ENCODE data around the gene OR6B3.

OR6B3 gene

DNA sequence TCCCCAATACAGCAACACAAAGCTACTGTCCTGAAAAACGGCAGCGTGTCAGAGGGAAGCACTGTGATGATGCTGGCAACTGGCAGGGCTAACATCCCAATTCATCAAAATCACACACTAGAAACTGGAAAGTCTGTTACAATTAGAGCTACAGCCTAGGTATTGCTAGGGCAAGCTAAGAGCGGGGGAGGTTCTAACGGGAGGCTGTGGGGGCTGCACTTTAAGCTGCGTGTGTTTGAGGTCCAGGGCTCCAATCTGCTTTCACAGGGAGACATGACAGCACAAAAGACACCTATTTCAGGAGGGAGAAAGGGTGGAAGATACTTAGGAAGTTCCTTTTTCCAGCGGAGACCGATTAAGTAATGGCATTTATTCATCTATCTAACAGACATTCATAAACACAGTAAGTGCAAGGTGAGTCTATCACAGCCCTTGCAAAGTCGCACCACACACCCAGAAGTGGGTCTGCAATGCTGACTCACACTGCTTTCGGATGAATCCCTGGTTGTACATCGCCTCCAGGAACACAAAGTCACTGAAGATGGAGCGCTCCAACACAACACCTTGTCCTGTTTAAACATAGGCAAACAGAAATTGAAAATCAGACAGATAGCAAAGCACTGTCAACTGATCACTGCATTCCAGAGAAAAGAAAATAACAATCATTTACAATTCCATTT, 35.1 kb downstream of the OR6B3 start:
- H3K4me3 ChIP-seq (ENCODE audit: control insufficient read depth, low read depth, low read length) = no peak overlapping the region
- DNase-seq (ENCODE audit: low read depth) = no peak
- TF ChIP-seq, protein P1, sequence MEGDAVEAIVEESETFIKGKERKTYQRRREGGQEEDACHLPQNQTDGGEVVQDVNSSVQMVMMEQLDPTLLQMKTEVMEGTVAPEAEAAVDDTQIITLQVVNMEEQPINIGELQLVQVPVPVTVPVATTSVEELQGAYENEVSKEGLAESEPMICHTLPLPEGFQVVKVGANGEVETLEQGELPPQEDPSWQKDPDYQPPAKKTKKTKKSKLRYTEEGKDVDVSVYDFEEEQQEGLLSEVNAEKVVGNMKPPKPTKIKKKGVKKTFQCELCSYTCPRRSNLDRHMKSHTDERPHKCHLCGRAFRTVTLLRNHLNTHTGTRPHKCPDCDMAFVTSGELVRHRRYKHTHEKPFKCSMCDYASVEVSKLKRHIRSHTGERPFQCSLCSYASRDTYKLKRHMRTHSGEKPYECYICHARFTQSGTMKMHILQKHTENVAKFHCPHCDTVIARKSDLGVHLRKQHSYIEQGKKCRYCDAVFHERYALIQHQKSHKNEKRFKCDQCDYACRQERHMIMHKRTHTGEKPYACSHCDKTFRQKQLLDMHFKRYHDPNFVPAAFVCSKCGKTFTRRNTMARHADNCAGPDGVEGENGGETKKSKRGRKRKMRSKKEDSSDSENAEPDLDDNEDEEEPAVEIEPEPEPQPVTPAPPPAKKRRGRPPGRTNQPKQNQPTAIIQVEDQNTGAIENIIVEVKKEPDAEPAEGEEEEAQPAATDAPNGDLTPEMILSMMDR (conservative IDR thresholded peaks at IDR 0.05; ENCODE audit: control insufficient read depth, insufficient read depth, low read depth, low read length) = no peak

DNA sequence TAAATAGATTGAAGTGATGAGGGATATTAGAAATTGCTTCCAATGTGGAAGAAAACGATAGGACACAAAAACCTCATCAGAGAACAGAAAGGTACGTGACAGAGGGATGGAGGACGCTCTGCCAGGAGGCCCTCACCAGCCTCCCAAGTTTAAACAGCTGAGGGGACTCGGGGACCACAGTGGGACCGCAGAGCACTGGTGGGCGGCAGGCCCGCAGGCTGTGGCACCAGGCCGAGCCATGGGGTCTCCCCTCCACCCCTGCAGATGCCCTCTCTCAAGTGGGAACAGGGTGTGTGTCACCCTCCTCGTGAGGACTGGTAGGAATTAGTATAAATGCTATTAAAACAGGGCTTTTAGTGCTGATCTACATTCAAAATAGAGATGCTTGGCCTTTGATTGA, 39.0 kb downstream of the OR6B3 start:
- DNase-seq (ENCODE audit: low read depth) = no peak
- TF ChIP-seq, protein P1 (conservative IDR thresholded peaks at IDR 0.05; ENCODE audit: control insufficient read depth, insufficient read depth, low read depth, low read length) = no peak
- no peak overlapping the region for H3K4me3 ChIP-seq (ENCODE audit: control insufficient read depth, low read depth, low read length)

DNA sequence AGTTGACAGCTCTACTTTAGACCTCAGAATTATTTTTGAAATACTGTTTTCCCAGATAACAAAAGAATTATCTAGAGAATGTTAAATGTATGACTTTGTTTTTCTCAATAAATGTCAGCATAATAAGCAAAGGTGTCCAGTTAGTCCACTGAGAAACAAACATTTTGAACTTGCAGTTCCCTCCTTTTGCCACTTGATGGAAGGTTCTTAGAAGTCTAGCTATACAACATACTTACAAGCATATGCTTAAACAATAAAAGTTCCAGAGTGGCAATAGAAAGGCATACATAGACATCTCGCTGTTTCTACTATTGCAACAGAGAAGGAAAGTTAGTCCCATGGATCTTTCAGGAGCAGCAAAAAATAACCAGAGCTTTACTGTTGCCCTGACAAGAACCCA, 40.0 kb downstream of the OR6B3 start:
- DNase-seq (ENCODE audit: low read depth) = peak; percentile 32
- no peak overlapping the region for H3K4me3 ChIP-seq (ENCODE audit: control insufficient read depth, low read depth, low read length)

DNA sequence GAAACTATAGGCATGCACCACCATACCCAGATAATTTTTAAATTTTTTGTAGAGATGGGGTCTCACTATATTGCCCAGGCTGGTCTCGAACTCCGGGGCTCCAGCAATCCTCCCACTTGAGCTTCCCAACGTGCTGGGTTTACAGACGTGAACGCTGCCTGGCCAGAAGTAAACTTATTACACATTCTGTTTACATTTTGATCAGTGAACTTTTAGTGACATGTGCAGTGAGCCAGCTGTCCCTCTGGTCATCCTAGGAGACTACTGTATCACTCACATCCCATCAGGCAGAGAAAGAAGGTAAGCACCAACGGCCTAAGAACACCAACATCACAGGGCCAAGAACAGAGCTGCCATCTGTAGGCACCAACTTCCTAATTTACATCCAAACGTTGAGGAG, 50.3 kb downstream of the OR6B3 start:
- no peak for DNase-seq (ENCODE audit: low read depth)
- no peak overlapping the region for H3K4me3 ChIP-seq (ENCODE audit: control insufficient read depth, low read depth, low read length)
- TF ChIP-seq, protein P1 (conservative IDR thresholded peaks at IDR 0.05; ENCODE audit: control insufficient read depth, insufficient read depth, low read depth, low read length) = no peak

More for the DNA sequence above, 40.0 kb downstream of the OR6B3 start:
- TF ChIP-seq, protein P1 (conservative IDR thresholded peaks at IDR 0.05; ENCODE audit: control insufficient read depth, insufficient read depth, low read depth, low read length) = peak; percentile 36

DNA sequence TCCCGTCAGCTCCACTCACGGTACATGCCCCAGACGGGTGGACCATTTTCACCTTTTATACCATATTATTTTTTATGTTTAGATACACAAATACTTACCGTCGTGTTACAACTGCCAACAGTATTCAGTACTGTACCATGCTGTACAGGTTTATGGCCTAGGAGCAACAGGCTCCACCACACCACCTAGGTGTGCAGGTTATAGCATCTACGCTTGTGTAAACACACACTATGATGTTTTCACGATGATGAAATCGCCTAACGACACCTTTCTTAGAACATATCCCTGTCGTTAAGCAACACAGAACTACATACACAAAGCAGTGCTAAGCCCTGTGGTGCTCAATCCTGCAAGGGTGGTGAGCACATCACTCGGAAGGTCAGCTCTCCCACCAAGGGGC, 52.6 kb downstream of the OR6B3 start:
- DNase-seq (ENCODE audit: low read depth) = no peak
- H3K4me3 ChIP-seq (ENCODE audit: control insufficient read depth, low read depth, low read length) = no peak overlapping the region
- TF ChIP-seq, protein P1 (conservative IDR thresholded peaks at IDR 0.05; ENCODE audit: control insufficient read depth, insufficient read depth, low read depth, low read length) = no peak

DNA sequence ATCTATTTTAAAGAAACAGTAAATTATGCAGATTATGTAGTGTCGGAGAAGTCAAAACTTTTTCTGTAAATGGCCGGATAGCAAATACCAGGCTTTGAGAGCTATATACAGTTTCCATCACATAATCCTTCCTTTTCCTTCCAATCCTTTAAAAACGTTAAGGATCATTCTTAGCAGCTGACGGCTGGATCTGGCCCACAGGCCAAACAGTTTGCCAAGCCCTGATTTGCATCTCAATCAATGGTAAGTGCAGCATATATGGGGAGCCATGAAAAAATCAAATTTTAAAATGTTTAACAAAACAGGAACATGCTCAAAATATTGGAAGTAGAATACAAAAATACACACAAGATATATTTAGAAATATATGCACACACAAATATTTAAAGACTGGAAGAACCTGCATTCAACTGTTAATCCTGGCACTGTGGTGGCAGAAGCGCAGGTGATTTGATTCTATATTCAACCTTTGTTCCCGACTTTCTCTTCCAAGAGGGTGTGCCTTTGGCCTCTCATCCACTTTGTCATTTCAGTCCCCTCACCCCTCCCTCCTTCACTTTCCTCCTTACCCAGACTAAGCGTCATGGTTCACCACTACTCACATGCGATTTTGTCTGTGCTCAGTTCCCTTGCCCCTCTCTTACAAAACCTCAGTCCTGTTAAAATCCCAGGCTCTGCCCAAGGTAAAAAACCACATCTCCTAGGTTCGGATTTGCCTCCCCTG, 55.5 kb downstream of the OR6B3 start:
- TF ChIP-seq, protein P1 (conservative IDR thresholded peaks at IDR 0.05; ENCODE audit: control insufficient read depth, insufficient read depth, low read depth, low read length) = no peak
- DNase-seq (ENCODE audit: low read depth) = no peak
- H3K4me3 ChIP-seq (ENCODE audit: control insufficient read depth, low read depth, low read length) = no peak overlapping the region
